Mammary epithelial cell (primary cell): ENCODE measurements around the gene MOB3B.

Experiments
- EZH2 ChIP-seq: IDR thresholded peaks from 2 replicates; pipeline ENCODE4 v1.6.1; 2012; ENCODE audit warnings: low read length, inconsistent platforms, borderline replicate concordance
- TF ChIP-seq, protein P1 (sequence below), 2 donors: IDR thresholded peaks in 1 of 2; conservative IDR thresholded peaks in 1 of 2; 2 replicates each; pipeline ENCODE4 v1.5.1; 2011 to 2012; ENCODE audit warnings: inconsistent platforms in 2 of 2, low read length in 2 of 2, mild to moderate bottlenecking in 2 of 2, control low read depth in 1 of 2, low read depth in 1 of 2; ENCODE audit not compliant: insufficient read depth in 1 of 2; ENCODE audit errors: extremely low read depth in 1 of 2

- TF ChIP-seq, protein P1, sequence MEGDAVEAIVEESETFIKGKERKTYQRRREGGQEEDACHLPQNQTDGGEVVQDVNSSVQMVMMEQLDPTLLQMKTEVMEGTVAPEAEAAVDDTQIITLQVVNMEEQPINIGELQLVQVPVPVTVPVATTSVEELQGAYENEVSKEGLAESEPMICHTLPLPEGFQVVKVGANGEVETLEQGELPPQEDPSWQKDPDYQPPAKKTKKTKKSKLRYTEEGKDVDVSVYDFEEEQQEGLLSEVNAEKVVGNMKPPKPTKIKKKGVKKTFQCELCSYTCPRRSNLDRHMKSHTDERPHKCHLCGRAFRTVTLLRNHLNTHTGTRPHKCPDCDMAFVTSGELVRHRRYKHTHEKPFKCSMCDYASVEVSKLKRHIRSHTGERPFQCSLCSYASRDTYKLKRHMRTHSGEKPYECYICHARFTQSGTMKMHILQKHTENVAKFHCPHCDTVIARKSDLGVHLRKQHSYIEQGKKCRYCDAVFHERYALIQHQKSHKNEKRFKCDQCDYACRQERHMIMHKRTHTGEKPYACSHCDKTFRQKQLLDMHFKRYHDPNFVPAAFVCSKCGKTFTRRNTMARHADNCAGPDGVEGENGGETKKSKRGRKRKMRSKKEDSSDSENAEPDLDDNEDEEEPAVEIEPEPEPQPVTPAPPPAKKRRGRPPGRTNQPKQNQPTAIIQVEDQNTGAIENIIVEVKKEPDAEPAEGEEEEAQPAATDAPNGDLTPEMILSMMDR (conservative IDR thresholded peaks at IDR 0.05 in 1 of 2, IDR thresholded peaks at IDR 0.05 in 1 of 2; ENCODE audit: extremely low read depth in 1 of 2, insufficient read depth in 1 of 2, low read depth in 1 of 2, low read length in 2 of 2): no peak
- no peak for TF ChIP-seq EZH2
These were observed 28.7 kb upstream of the MOB3B start for GRCh38 chr9:27558307-27558706.
